HEK293 (cell line): ENCODE measurements around the gene CHCHD6.

Experiments used
- SCRT2 ChIP-seq: fragments of 450-650 bp; formaldehyde crosslinking; IDR thresholded peaks from 2 replicates; pipeline ENCODE4 v1.5.1; 2016; ENCODE audit warnings: missing biosample characterization, missing genetic modification characterization
- ZBTB7A ChIP-seq: fragments of 450-650 bp; formaldehyde crosslinking; IDR thresholded peaks from 2 replicates; pipeline ENCODE4 v1.5.1; 2016; ENCODE audit warnings: low read depth, missing biosample characterization, missing genetic modification characterization
- ZNF76 ChIP-seq: fragments of 450-650 bp; formaldehyde crosslinking; IDR thresholded peaks from 2 replicates; pipeline ENCODE4; 2016; ENCODE audit warnings: low read depth, missing biosample characterization, missing genetic modification characterization, borderline replicate concordance
- TF ChIP-seq, protein P1 (sequence below): IDR thresholded peaks from 2 replicates; pipeline ENCODE4 v1.6.1; 2011; ENCODE audit warnings: mild to moderate bottlenecking, low read depth, low read length, borderline replicate concordance
- TF ChIP-seq, protein P2 (sequence below): fragments of 450-650 bp; formaldehyde crosslinking; IDR thresholded peaks from 2 replicates; pipeline ENCODE4 v1.5.1; 2017; ENCODE audit warnings: missing biosample characterization, missing genetic modification characterization

DNA sequence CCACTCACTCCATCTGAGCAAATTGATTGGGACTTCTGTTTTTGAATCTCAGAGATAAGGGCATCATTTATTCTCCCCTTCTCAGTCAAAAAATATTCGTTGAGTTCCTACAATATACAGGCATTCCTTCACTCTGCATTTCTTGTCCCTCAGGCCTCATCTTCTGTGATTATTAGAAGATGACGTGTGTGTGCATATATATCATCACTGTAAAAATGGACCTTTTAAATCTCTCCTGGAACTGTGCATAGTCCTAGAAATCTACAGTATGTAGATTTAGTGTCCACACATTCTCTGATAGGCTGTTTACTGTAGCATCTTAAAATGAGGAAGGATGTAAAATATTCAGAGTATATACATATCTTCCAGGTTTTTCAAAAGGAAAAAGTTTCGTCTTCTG is 235.7 kb downstream of the CHCHD6 start:
- no peak for TF ChIP-seq SCRT2 (tag by site-specific recombination)
- TF ChIP-seq, protein P1, sequence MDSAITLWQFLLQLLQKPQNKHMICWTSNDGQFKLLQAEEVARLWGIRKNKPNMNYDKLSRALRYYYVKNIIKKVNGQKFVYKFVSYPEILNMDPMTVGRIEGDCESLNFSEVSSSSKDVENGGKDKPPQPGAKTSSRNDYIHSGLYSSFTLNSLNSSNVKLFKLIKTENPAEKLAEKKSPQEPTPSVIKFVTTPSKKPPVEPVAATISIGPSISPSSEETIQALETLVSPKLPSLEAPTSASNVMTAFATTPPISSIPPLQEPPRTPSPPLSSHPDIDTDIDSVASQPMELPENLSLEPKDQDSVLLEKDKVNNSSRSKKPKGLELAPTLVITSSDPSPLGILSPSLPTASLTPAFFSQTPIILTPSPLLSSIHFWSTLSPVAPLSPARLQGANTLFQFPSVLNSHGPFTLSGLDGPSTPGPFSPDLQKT, result no peak
- TF ChIP-seq ZNF76, result no peak
- TF ChIP-seq ZBTB7A (tag by site-specific recombination), result no peak
- TF ChIP-seq, protein P2, sequence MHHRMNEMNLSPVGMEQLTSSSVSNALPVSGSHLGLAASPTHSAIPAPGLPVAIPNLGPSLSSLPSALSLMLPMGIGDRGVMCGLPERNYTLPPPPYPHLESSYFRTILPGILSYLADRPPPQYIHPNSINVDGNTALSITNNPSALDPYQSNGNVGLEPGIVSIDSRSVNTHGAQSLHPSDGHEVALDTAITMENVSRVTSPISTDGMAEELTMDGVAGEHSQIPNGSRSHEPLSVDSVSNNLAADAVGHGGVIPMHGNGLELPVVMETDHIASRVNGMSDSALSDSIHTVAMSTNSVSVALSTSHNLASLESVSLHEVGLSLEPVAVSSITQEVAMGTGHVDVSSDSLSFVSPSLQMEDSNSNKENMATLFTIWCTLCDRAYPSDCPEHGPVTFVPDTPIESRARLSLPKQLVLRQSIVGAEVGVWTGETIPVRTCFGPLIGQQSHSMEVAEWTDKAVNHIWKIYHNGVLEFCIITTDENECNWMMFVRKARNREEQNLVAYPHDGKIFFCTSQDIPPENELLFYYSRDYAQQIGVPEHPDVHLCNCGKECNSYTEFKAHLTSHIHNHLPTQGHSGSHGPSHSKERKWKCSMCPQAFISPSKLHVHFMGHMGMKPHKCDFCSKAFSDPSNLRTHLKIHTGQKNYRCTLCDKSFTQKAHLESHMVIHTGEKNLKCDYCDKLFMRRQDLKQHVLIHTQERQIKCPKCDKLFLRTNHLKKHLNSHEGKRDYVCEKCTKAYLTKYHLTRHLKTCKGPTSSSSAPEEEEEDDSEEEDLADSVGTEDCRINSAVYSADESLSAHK (tag by site-specific recombination), result no peak
